ENCODE results near the gene ZNF609. TPM values are rescaled to one million over a fixed set of nuclear protein-coding genes. Genes with fewer than 3 reads are reported as not detected.

Gene ZNF609
- total RNA-seq, 1 donor from 2014 or later: 33.1 TPM

GRCh38 chr15:64645995-64646394, 185.6 kb downstream of the ZNF609 start:
- Histone ChIP-seq H3K27me3 (no peaks in the 10 kb centered on the region), H3K9me3 (no peaks in the 10 kb centered on the region), H3K27ac (no peak overlapping the region), H3K36me3 (no peaks in the 10 kb centered on the region), H3K4me1 (no peaks in the 10 kb centered on the region), H3K4me3 (no peak overlapping the region)
- DNase-seq (ENCODE audit: extremely low spot score in 2 of 2): no peak
- TF ChIP-seq POLR2A (IDR thresholded peaks at IDR 0.05): no peak
- no peak for TF ChIP-seq CTCF (IDR thresholded peaks at IDR 0.05)
- TF ChIP-seq POLR2AphosphoS5 (IDR thresholded peaks at IDR 0.05; ENCODE audit: insufficient read depth in 1 of 2, low read depth in 1 of 2): no peak
- intact Hi-C loops (cut with DNase I): no loop called here

DNA sequence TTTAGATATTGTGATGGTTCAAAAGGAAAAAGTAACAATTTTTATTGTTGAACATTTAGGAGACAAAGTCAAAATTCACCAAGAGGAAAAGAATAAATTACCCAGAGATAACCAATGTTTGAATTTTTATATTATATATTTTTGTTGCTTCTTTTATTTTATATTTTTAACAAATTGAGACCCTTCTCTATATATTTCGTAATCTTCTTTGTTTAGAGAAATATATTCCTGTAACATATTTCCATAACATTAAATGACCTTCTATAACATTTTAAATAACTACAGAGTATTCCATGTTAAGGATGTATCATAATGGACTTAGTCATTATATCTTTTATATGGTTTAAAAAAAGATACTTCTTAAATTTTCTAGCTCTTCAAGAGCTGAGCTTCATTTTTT, 187.0 kb downstream of the ZNF609 start:
- no peak overlapping the region for H3K4me3 ChIP-seq
- TF ChIP-seq POLR2AphosphoS5 (IDR thresholded peaks at IDR 0.05; ENCODE audit: insufficient read depth in 1 of 2, low read depth in 1 of 2): no peak
- TF ChIP-seq POLR2A (IDR thresholded peaks at IDR 0.05): no peak
- no peak for TF ChIP-seq CTCF (IDR thresholded peaks at IDR 0.05)
- no peaks in the 10 kb centered on the region for H3K36me3 ChIP-seq
- no peaks in the 10 kb centered on the region for H3K4me1 ChIP-seq
- H3K27me3 ChIP-seq: no peaks in the 10 kb centered on the region
- no peak for DNase-seq (ENCODE audit: extremely low spot score in 2 of 2)
- no peak overlapping the region for H3K27ac ChIP-seq
- intact Hi-C loops (cut with DNase I): no loop called here
- no peaks in the 10 kb centered on the region for H3K9me3 ChIP-seq

GRCh38 chr15:64650552-64650951, 190.2 kb downstream of the ZNF609 start:
- Histone ChIP-seq H3K27ac (no peak overlapping the region), H3K27me3 (no peaks in the 10 kb centered on the region), H3K4me1 (no peaks in the 10 kb centered on the region), H3K36me3 (no peaks in the 10 kb centered on the region), H3K9me3 (no peaks in the 10 kb centered on the region), H3K4me3 (no peak overlapping the region)
- no peak for DNase-seq (ENCODE audit: extremely low spot score in 2 of 2)
- TF ChIP-seq POLR2A (IDR thresholded peaks at IDR 0.05) (no peak), POLR2AphosphoS5 (IDR thresholded peaks at IDR 0.05; ENCODE audit: insufficient read depth in 1 of 2, low read depth in 1 of 2) (no peak), CTCF (IDR thresholded peaks at IDR 0.05) (no peak)
- intact Hi-C loops (cut with DNase I): no loop called here

DNA sequence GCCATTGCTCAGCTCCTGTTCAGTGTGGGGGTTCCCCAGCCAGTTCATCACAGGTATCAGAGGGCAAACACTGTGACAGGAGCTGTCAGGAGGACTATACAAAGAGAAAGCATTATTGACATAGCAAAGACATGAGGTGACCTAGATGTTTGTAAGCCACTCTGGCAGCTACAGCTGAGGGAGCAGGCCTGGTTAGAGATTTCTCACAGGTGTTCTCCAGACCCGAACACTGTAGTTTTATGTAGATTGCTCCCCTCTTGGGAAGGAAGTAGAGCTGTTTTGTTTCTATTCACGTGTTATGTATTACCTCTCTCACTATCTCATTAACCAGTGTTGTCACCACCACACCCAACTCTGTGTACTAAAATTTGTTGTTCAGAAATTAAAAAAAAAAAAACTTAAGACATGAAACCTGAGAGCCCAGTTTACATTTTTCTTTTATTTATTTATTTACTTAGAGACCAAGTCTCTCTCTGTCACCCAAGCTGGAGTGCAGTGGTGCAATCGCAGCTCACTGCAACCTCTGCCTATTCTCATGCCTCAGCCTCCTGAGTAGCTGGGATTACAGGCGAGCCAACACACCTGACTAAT, 191.3 kb downstream of the ZNF609 start:
- TF ChIP-seq CTCF (IDR thresholded peaks at IDR 0.05): no peak
- no peaks in the 10 kb centered on the region for H3K4me1 ChIP-seq
- intact Hi-C loops (cut with DNase I): no loop called here
- H3K36me3 ChIP-seq: no peaks in the 10 kb centered on the region
- no peak for DNase-seq (ENCODE audit: extremely low spot score in 2 of 2)
- H3K27me3 ChIP-seq: no peaks in the 10 kb centered on the region
- H3K27ac ChIP-seq: no peak overlapping the region
- H3K9me3 ChIP-seq: no peaks in the 10 kb centered on the region
- no peak overlapping the region for H3K4me3 ChIP-seq

- TF ChIP-seq POLR2AphosphoS5 (IDR thresholded peaks at IDR 0.05; ENCODE audit: insufficient read depth in 1 of 2, low read depth in 1 of 2) (no peak), POLR2A (IDR thresholded peaks at IDR 0.05) (no peak), CTCF (IDR thresholded peaks at IDR 0.05) (peak in 1 of 3 experiments; percentile 25)
- no peaks in the 10 kb centered on the region for H3K4me1 ChIP-seq
- H3K27ac ChIP-seq: no peak overlapping the region
- no peak for DNase-seq (ENCODE audit: extremely low spot score in 2 of 2)
- H3K27me3 ChIP-seq: no peaks in the 10 kb centered on the region
- H3K4me3 ChIP-seq: no peak overlapping the region
- H3K36me3 ChIP-seq: no peaks in the 10 kb centered on the region
- intact Hi-C loops (cut with DNase I): no loop called here
- H3K9me3 ChIP-seq: no peaks in the 10 kb centered on the region
Observed at GRCh38 chr15:64653757-64654156, 193.4 kb downstream of the ZNF609 start.
